GM20431 (cell line): ENCODE data around the gene INSYN2B.

Experiments
- in situ Hi-C: fragments of 300-500 bp; cut with MseI, MboI; formaldehyde crosslinking; loops from one replicate; pipeline ENCODE4 v1.15.0; 2020; ENCODE audit warnings: low sequenced_read_pairs; ENCODE audit not compliant: unreplicated experiment

INSYN2B gene

GRCh38 chr5:169938439-169938838 is 41.9 kb downstream of the INSYN2B start:
- in situ Hi-C loops: no loop called here

- in situ Hi-C loops: no loop called here
Measured at GRCh38 chr5:169935762-169936161, 44.5 kb downstream of the INSYN2B start.

GRCh38 chr5:169934990-169935389 is 45.3 kb downstream of the INSYN2B start:
- in situ Hi-C loops: no loop called here

- in situ Hi-C loops: no loop called here
Measured at GRCh38 chr5:169933616-169934015, 46.7 kb downstream of the INSYN2B start.

- in situ Hi-C loops: no loop called here
Measured at GRCh38 chr5:169933127-169933526, 47.2 kb downstream of the INSYN2B start.

GRCh38 chr5:169923988-169924387 is 56.3 kb downstream of the INSYN2B start:
- in situ Hi-C loops: no loop called here

- in situ Hi-C loops: no loop called here
Measured at GRCh38 chr5:169922474-169922873, 57.8 kb downstream of the INSYN2B start.

GRCh38 chr5:169921949-169922348 is 58.3 kb downstream of the INSYN2B start:
- in situ Hi-C loops: no loop called here

GRCh38 chr5:169921384-169921783 is 58.9 kb downstream of the INSYN2B start:
- in situ Hi-C loops: no loop called here

- in situ Hi-C loops: no loop called here
Measured at GRCh38 chr5:169920474-169920873, 59.8 kb downstream of the INSYN2B start.

GRCh38 chr5:169918228-169918627 is 62.1 kb downstream of the INSYN2B start:
- in situ Hi-C loops: no loop called here

GRCh38 chr5:169917500-169917899 is 62.8 kb downstream of the INSYN2B start:
- in situ Hi-C loops: no loop called here

- in situ Hi-C loops: no loop called here
Measured at GRCh38 chr5:169914766-169915165, 65.5 kb downstream of the INSYN2B start.

- in situ Hi-C loops: no loop called here
Measured at GRCh38 chr5:169913479-169913878, 66.8 kb downstream of the INSYN2B start.

- in situ Hi-C loops: no loop called here
Measured at GRCh38 chr5:169911448-169912212, 68.7 kb downstream of the INSYN2B start.

- in situ Hi-C loops: no loop called here
Measured at GRCh38 chr5:169910393-169910792, 69.9 kb downstream of the INSYN2B start.

- in situ Hi-C loops: no loop called here
Measured at GRCh38 chr5:169909945-169910344, 70.3 kb downstream of the INSYN2B start.

GRCh38 chr5:169908864-169909263 is 71.4 kb downstream of the INSYN2B start:
- in situ Hi-C loops: no loop called here

- in situ Hi-C loops: no loop called here
Measured at GRCh38 chr5:169906745-169907649, 73.3 kb downstream of the INSYN2B start.

GRCh38 chr5:169905017-169905416 is 75.3 kb downstream of the INSYN2B start:
- in situ Hi-C loops: no loop called here

- in situ Hi-C loops: no loop called here
Measured at GRCh38 chr5:169904508-169904907, 75.8 kb downstream of the INSYN2B start.
